Stimulated activated CD8-positive, alpha-beta memory T cell treated with anti-CD3 and anti-CD28 coated beads, Interleukin-12 subunit alpha, Interleukin-12 subunit beta, amount 100 ng/mL, for 1 hour (primary cell): Measurements from ENCODE around the gene ABTB2.
A peak's percentile ranks its signal among the peaks of the same experiment; 100 is the strongest.
"Not testable (repeated sequence)": the region's sequence is repeated elsewhere in the genome, so short reads cannot be mapped to it uniquely, and the experiment has no call there.

Experiments used
- DNase-seq: peaks from one replicate; pipeline ENCODE4 v3.0.0-alpha.2; 2020; ENCODE audit warnings: low read depth

Gene ABTB2

GRCh38 chr11:34357701-34358257 lies at the start of gene ABTB2:
Gene ABTB2 (minus strand): TSS chr11:34358010.
- DNase-seq = peak; percentile 95

GRCh38 chr11:34407121-34407813 lies 49.5 kb upstream of the ABTB2 start:
- DNase-seq = no peak

GRCh38 chr11:34406413-34406812 lies 48.6 kb upstream of the ABTB2 start:
- no peak for DNase-seq

GRCh38 chr11:34405079-34405858 lies 47.5 kb upstream of the ABTB2 start:
- DNase-seq = no peak

DNA sequence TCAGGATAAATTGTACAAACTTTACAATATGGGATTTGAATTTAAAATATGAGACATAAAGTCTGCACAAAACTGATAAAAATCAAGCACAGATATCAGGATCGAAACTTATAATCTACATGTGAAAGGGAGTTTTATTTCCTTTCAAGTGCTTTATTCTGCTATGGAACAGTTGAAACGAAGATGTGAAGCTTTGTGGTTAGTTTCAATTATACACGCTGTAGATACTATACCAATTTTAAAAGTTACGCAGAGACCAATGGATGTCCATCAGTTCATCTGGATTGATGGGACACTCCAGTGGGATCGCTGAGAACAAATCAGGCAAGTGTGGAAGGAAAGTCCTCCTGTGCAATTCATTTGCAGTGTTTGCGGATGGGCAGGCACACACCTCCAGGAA lies 46.5 kb upstream of the ABTB2 start:
- no peak for DNase-seq

DNA sequence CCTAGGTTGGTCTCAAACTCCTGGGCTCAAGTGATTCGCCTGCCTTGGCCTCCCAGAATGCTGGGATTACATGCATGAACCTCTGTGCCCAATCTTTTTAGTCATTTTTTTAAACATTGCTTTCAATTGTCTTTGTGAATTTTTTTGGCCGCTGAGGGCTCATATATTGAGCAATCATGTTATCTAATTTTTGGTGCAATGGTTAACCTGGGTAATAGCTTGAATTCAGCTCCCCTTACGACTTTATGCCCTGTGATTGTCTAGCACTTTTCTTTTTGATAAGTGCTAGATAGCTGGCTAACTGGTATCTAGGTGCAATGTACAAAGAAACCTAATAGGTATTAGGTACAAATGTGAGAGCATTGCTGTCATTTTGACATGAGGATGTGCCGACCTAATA lies 45.6 kb upstream of the ABTB2 start:
- DNase-seq = no peak

GRCh38 chr11:34397811-34398210 lies 40.0 kb upstream of the ABTB2 start:
- DNase-seq = no peak

- DNase-seq = no peak
These were observed 39.3 kb upstream of the ABTB2 start for GRCh38 chr11:34397120-34397519.

GRCh38 chr11:34395916-34396550 lies 38.2 kb upstream of the ABTB2 start:
- DNase-seq = no peak

GRCh38 chr11:34394771-34395300 lies 37.0 kb upstream of the ABTB2 start:
- no peak for DNase-seq

- DNase-seq = no peak
These were observed 29.8 kb upstream of the ABTB2 start for GRCh38 chr11:34387653-34388052.

DNA sequence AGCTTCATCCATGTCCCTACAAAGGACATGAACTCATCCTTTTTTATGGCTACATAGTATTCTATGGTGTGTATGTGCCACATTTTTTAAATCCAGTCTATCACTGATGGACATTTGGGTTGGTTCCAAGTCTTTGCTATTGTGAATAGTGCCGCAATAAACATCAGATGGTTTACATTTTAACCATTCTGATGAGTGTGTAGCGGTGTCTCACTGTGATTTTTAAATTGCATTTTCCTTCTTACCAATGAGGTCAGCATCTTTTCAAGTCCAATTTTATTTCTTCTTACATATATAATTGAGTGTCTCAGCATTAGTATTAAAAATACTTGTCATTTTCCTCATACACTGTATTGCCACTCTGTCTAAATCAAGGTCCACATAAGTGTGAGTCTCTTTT lies 28.5 kb upstream of the ABTB2 start:
- not testable (repeated sequence) for DNase-seq

DNA sequence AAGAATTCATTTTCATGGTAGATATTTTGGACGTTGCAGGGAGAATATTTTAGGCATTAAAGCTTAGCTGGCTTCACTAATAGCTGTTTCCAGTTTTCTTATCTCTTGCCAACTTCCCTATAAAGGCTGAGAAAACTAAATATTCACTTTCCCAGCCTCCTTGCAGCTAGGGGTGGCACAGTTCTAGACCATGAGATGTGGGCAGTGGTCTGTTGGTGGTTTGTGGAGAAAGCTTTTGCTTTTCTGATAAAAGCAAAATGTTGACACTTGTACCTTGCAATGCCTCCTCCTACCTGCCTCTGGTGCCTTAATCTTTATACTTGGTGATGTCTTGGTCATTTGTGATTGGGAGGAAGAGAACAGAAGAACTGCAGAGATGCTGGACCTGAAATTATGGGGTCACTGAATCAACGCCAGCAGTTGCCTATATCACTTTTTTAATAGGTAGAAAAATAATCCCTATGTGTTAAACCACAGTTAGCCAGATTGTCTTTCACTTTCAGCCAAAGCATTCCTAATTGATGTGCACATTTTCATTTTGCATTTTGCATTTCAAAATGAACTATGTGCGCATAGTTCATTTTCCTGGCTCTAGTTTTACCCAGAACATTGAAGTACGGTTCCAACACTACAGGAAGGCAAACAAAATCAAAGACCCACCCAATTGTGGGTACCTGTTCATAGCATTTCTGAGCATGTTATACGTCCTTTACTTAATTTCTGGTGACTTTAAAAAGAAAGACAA lies 24.9 kb upstream of the ABTB2 start:
- DNase-seq = no peak

- no peak for DNase-seq
These were observed 24.0 kb upstream of the ABTB2 start for GRCh38 chr11:34381775-34382174.

GRCh38 chr11:34380696-34381095 lies 22.9 kb upstream of the ABTB2 start:
- no peak for DNase-seq

- DNase-seq = no peak
These were observed 21.7 kb upstream of the ABTB2 start for GRCh38 chr11:34379539-34379938.

GRCh38 chr11:34379079-34379478 lies 21.3 kb upstream of the ABTB2 start:
- no peak for DNase-seq

DNA sequence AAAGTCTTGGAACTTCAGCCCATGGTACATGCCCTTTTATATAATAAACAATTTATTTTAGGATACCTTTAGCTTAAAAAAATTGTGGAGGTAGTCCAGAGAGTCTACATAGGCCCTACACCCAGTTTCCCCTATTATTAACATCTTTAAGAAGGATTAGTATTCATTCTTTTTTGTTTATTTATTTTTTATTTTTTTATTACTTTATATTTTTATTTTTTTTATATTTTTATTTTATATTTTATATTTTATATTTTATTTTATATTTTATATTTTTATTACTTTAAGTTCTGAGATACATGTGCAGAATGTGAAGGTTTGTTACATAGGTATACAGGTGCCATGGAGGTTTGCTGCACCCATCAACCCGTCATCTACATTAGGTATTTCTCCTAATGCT lies 15.9 kb upstream of the ABTB2 start:
- no peak for DNase-seq

DNA sequence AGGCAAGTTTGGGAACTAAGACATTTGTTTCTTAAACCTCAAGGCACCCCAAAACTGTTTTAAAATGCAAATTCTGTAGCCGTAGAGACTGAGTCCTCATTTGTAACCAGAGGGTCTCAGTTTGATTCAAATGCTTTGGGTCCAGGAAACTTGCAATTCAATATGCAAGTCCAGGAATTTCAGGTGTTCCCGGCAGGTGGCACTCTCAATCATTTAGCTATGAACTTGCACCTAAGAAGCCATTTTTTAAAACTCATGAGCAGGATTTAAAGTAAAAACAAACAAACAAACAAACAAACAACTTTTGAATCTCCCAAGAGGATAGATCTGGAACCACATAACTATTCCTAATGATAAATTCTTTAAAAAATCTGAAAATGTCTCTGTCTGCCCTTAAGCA lies 8.7 kb upstream of the ABTB2 start:
- no peak for DNase-seq

DNA sequence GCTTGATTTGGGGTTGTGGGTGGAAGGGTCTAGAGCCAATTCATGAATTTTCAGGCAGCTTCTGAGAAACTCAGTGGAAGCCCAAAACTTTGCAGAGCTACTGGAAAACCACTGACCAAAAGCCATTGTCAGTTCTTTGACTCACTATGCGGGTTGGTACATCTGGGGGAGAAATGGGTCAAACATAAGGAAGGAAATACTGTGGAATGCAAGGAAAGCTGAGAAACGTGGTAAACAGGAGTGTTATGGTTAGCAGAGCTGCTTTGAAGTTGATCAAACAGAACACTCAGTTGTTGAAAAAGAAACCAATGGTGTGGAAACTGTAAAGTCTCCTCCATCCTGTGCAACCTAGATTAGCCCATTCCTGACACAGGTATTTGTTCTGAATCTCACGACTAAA lies 6.3 kb upstream of the ABTB2 start:
- DNase-seq = no peak

GRCh38 chr11:34363363-34364084 lies 5.7 kb upstream of the ABTB2 start:
- DNase-seq = no peak
